AG20443 (cell line): ENCODE data around the gene EXT2.

Source experiments
- DNase-seq: peaks from one replicate; pipeline ENCODE4 v3.0.0; 2012; ENCODE audit warnings: low spot score, mixed read lengths

EXT2 gene

GRCh38 chr11:44243086-44243485 is 147.6 kb downstream of the EXT2 start:
- no peak for DNase-seq

GRCh38 chr11:44243595-44244343 is 148.3 kb downstream of the EXT2 start:
- peak; percentile 69 for DNase-seq

DNA sequence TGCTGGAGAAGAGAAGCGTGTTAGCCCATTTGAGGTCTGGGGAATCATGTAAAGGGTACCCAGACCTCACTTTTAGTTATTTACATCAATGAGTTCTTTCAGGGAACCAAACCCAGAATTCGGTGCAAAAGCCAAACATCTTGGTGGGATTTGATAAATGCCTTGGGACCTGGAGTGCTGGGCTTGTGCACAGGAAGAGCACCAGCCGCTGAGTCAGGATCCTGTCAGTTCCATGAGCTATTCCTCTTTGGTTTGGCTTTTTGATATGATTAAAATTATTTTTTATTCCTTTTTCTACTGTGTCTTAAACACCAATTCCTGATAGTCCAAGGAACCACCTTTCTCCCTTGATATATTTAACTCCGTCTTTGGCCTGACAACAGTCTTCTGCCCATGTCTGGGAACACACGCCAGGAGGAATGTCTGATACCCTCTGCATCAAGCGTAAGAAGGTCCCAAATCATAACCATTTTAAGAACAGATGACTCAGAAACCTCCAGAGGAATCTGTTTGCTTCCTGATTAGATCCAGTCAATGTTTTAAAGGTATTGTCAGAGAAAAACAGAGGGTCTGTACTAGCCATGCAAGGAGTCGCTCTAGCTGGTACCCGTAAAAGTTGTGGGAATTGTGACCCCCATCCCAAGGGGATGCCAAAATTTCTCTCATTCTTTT is 149.3 kb downstream of the EXT2 start:
- no peak for DNase-seq

- DNase-seq, result peak; percentile 72
Measured at GRCh38 chr11:44246726-44247125, 151.2 kb downstream of the EXT2 start.

- no peak for DNase-seq
Measured at GRCh38 chr11:44247508-44247907, 152.0 kb downstream of the EXT2 start.

- DNase-seq, result no peak
Measured at GRCh38 chr11:44248109-44248508, 152.6 kb downstream of the EXT2 start.

DNA sequence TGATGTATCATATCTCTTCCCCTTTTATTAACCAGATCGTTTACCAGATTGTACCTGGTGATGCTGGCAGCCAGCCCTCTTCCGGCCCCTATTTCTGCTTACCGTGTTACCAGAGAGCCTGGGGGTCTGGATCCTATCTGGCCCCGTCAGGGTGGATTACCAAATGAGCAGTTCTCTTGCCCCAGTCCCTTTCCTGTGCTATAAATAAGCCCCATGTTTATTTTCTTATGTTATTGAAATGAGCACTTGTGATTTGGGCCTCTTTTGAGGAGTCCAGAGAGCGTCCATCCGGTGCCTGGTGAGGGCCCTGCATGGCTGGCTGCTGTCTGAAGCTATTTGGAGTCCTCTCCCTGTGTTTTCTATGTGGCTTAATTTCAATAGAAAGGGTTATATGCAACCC is 154.9 kb downstream of the EXT2 start:
- no peak for DNase-seq

DNA sequence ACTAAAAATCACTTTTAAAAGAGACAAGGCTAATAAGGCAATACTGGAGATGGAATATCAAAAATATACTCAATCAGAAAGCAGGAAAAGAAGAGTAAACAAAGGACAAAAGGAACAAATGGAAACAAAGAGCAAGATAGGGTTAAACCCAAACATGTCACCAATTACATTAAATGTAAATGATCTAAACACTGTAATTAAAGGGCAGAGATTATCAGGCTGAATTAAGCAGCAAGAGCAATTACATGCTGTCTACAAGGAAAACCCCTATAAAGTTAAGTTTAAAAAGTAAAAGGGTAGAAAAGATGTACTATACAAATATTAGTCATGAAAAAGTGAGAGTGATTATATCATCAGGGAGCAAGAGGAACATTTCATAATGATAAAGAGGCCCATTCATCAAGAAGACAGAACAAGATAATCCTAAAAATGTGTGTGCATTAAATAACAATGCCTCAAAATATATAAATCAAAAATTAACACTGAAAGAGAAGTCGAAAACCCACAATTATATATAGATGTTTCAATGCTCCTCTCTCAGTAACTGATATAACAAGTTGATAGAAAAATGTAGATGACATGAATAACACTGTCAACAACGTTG is 157.6 kb downstream of the EXT2 start:
- no peak for DNase-seq

GRCh38 chr11:44255406-44256071 is 160.1 kb downstream of the EXT2 start:
- no peak for DNase-seq

DNA sequence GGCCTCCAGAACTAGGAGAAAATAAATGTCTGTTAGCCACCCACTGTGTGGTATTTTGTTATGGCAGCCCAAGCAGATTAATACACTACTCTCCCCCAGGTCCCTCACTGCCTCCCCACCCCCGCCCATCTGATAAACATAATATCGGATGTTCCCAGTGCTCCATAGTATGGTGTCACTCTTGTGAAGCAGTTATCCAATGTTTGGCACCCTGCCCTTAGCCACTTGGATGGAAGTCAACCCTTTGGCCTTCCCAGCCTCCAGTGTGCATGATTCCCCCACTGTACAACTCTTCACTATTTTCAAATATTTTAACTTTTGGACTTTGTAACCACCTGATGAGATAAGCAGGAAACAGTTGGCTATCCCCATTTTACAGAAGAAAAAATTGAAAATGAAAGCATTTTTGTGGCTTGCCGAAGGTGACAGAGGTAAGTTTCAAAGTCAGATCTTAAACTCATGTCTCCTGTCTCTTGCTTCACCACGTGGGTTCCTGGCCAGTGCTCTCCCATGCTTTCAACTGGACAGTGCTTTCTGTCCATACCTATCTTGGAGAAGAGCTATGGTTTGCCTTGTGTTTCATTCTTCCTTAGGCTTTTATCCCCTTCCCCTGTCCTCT is 161.3 kb downstream of the EXT2 start:
- no peak for DNase-seq

GRCh38 chr11:44257338-44258189 is 162.1 kb downstream of the EXT2 start:
- DNase-seq, result no peak

DNA sequence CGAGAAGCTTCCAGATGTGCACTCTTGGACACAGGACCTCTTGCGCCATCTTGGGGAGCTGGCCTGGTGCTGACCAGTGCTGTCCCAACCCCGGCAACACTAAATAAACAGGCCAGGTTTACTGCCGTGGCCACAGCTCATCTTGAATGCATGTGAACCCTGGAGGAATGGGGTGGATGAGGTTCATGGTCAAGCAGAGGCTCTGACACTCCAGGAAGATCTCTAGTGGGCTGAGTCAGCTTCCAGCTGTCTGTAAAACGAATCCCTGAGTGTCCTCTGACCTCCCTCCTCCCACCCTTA is 162.7 kb downstream of the EXT2 start:
- no peak for DNase-seq

- DNase-seq, result no peak
Measured at GRCh38 chr11:44258839-44259420, 163.5 kb downstream of the EXT2 start.

DNA sequence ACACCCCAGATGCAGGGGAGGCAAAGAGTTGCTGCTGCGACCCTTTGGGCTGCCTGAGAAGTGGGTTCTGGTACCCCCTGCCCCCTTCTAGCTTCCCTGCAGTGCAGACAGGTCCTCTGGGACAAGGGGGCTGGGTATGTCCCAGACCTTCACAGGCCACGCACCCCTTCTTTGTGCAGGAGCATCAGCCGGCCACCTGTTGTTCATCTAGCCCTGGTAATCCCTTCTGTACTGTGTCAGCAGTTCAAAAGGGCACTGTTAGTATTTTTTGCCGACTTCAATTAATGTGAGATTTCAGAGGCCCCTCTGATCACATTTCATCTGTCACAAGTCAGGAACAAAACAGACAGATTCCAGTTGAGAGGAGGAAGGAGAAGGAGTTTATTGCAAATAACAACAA is 164.6 kb downstream of the EXT2 start:
- DNase-seq, result no peak

GRCh38 chr11:44261800-44262591 is 166.5 kb downstream of the EXT2 start:
- no peak for DNase-seq

DNA sequence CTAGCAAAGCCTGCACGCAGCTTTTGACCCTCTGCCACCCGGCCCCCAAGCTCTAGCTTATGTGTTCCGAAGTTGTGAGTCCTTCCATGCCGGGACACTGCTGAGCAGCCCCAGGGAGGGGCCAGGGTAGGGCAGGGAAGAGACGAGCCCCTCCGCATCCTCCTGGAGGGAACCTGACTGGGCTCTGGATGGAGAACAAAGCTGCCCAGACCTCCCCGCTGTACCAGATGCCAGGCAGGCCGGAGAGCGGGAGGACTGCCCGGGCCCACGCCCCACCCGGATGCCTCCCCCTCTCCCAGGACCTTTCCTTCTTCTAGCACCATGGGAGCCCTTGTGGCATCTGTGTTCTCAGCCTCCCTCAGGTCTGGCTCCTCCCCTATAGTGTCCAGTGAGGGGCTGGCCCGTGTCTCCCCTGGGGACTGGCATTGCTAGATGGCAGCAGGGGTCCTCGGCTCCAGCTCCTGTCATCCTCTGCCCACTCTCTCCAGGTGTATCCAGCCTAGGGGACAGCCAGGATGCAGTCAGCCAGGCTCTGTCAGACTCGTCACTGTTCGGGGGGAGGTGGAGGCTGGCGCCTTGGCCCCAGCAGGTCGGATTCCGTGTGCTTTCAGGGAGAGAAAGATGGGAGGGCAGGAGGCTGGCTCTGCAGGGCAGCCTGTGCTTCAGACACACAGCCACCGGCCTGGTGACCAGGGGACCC is 168.4 kb downstream of the EXT2 start:
- no peak for DNase-seq

DNA sequence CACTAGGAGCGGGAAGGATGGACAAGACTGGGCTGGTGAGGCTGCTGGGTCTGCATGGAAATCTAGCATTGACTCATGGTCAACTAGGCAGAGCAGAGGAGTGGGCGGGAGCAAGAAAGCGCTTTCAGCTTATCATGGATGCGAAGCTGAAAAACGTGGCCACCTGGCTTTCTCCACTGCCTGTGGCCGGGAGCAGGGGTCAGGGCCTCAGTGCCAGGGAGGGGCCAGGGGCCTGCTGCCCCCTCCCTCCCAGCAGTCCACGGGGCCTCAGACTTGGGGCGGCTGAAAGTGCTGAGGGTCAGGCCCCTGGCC is 168.9 kb downstream of the EXT2 start:
- no peak for DNase-seq

GRCh38 chr11:44264761-44265160 is 169.3 kb downstream of the EXT2 start:
- DNase-seq, result no peak

- no peak for DNase-seq
Measured at GRCh38 chr11:44266056-44266780, 170.7 kb downstream of the EXT2 start.
